K562 (cell line): Measurements from ENCODE around the gene BCAR3. TPM values are rescaled to one million over a fixed set of nuclear protein-coding genes. Genes with fewer than 3 reads are reported as not detected.

ENCODE experiments used
- ATAC-seq: fragments of 200-7000 bp; cut with Tn5 transposase; 3 replicates; pipeline ENCODE4 v1.9.1; 2020; ENCODE audit warnings: moderate library complexity
- BruUV-seq: library from RNA; stranded (reverse); fragments of 400-500 nt; replicated peaks from 2 replicates; lab custom pipeline; 2021; lab: Mats Ljungman, UMichigan
- CTCF ChIA-PET: fragments of 300-600 bp; formaldehyde crosslinking; extraction: SDS; loops from one replicate; lab custom pipeline; 2021; ENCODE audit warnings: low intra/inter-chr PET ratio; lab: Yijun Ruan, JAX
- POLR2A ChIA-PET: fragments of 300-600, 350-650 bp; sonication (Branson Sonifier 250); formaldehyde crosslinking; extraction: SDS; loops from one replicate; lab custom pipeline; 2021; ENCODE audit warnings: antibody characterized with exemption, inconsistent platforms; lab: Yijun Ruan, JAX
- DNase-seq, 4 experiments: peaks; one replicate each; pipeline versions ENCODE4 v3.0.0 to v3.0.0-alpha.2; 2011 to 2018; ENCODE audit warnings: low spot score in 3 of 4, mixed read lengths in 3 of 4; ENCODE audit errors: extremely low read depth in 1 of 4
- FAIRE-seq: peaks from 2 replicates; lab custom pipeline; 2011; peaks lifted over from hg19 to GRCh38; lab: Jason Lieb, UNC
- H2AFZ ChIP-seq: 2 replicates; pipeline ENCODE4 v1.6.0; 2011; ENCODE audit warnings: low read depth, low read length, control low read depth, inconsistent platforms
- H3K27ac ChIP-seq: fragments of 200-600 bp; 3 replicates; pipeline ENCODE4 v1.8.0; 2011; ENCODE audit warnings: low read depth, mild to moderate bottlenecking, control low read depth, inconsistent platforms, low read length, moderate library complexity, mixed read lengths; ENCODE audit errors: extremely low read depth
- H3K27me3 ChIP-seq, 2 experiments: fragments of 300-600 bp in 1 of 2; 2 replicates in 1 of 2; 3 replicates in 1 of 2; pipeline versions ENCODE4 v1.6.0 to v1.8.0; 2011; ENCODE audit warnings: inconsistent platforms in 2 of 2, low read length in 2 of 2, mild to moderate bottlenecking in 1 of 2, mixed read lengths in 1 of 2, moderate library complexity in 1 of 2; ENCODE audit not compliant: control insufficient read depth in 2 of 2, insufficient read depth in 2 of 2
- H3K36me3 ChIP-seq: fragments of 300-600 bp; 3 replicates; pipeline ENCODE4 v1.8.0; 2011; ENCODE audit warnings: mild to moderate bottlenecking, low read length, inconsistent platforms; ENCODE audit not compliant: control insufficient read depth, insufficient read depth
- H3K4me1 ChIP-seq, 2 experiments: fragments of 200-600 bp in 1 of 2; replicated peaks in 1 of 2; 2 replicates in 1 of 2; 3 replicates in 1 of 2; pipeline versions ENCODE4 v1.5.1 to v1.8.0; 2011; ENCODE audit warnings: inconsistent platforms in 2 of 2, low read length in 2 of 2, mild to moderate bottlenecking in 1 of 2, mixed read lengths in 1 of 2, moderate library complexity in 1 of 2; ENCODE audit not compliant: control insufficient read depth in 2 of 2, insufficient read depth in 2 of 2
- H3K4me2 ChIP-seq: 2 replicates; pipeline ENCODE4 v1.6.1; 2011; ENCODE audit warnings: low read length, control low read depth, inconsistent platforms, mixed read lengths; ENCODE audit not compliant: insufficient read depth
- H3K4me3 ChIP-seq: fragments of 200-600 bp; sonication (generic), shearing (Covaris generic); 2 replicates; pipeline ENCODE4 v1.5.1; 2016; ENCODE audit warnings: control low read depth, inconsistent platforms
- H3K79me2 ChIP-seq: fragments of 200-600 bp; 3 replicates; pipeline ENCODE4 v1.8.0; 2011; ENCODE audit warnings: low read length, inconsistent platforms; ENCODE audit not compliant: control insufficient read depth, insufficient read depth
- H3K9ac ChIP-seq, 2 experiments: 2 replicates each; pipeline versions ENCODE4 v1.6.0 to v1.6.1; 2011; ENCODE audit warnings: low read depth in 2 of 2, low read length in 2 of 2, control low read depth in 1 of 2, inconsistent platforms in 1 of 2, mild to moderate bottlenecking in 1 of 2, mixed read lengths in 1 of 2; ENCODE audit not compliant: insufficient read depth in 1 of 2
- H3K9me1 ChIP-seq: one replicate; pipeline ENCODE4 v1.6.0; 2011; ENCODE audit warnings: inconsistent platforms, mild to moderate bottlenecking, low read length, moderate library complexity; ENCODE audit not compliant: control insufficient read depth, insufficient read depth
- H3K9me3 ChIP-seq: replicated peaks from 2 replicates; pipeline ENCODE4 v1.5.1; 2011; ENCODE audit warnings: low read depth, low read length, inconsistent platforms; ENCODE audit not compliant: control insufficient read depth, insufficient read depth
- H4K20me1 ChIP-seq: replicated peaks from 2 replicates; pipeline ENCODE4 v1.6.1; 2011; ENCODE audit warnings: low read length, inconsistent platforms, mixed read lengths; ENCODE audit not compliant: control insufficient read depth, insufficient read depth
- ETV1 ChIP-seq: fragments of 450-650 bp; conservative IDR thresholded peaks from 2 replicates; pipeline ENCODE4 v1.6.1; 2016; ENCODE audit warnings: missing genetic modification characterization, control low read depth, low read depth, missing compliant biosample characterization
- EWSR1 ChIP-seq: fragments of 450-650 bp; IDR thresholded peaks from 2 replicates; pipeline ENCODE4 v1.6.1; 2018; ENCODE audit warnings: borderline replicate concordance, mild to moderate bottlenecking, low read depth, moderate library complexity; ENCODE audit not compliant: partially characterized antibody
- HMG20A ChIP-seq: fragments of 450-650 bp; formaldehyde crosslinking; conservative IDR thresholded peaks from 2 replicates; pipeline ENCODE4 v1.4.0; 2020; ENCODE audit warnings: mild to moderate bottlenecking, mixed read lengths
- TEAD2 ChIP-seq: fragments of 450-650 bp; IDR thresholded peaks from 2 replicates; pipeline ENCODE4 v1.6.1; 2016; ENCODE audit warnings: missing genetic modification characterization, control low read depth, missing compliant biosample characterization
- WGBS: fragments of 100-300 bp; shearing (Covaris generic); methylation state at CpG from one replicate; pipeline ENCODE4 v1.1.6; 2016; ENCODE audit warnings: low coverage, mixed read lengths; ENCODE audit not compliant: insufficient coverage; ENCODE audit errors: missing lambda C conversion rate; 5-methylcytosine and 5-hydroxymethylcytosine counted together
- in situ Hi-C: fragments of 300-500 bp; cut with MboI; formaldehyde crosslinking; loops from 4 replicates; pipeline ENCODE4 v1.15.0; 2018; ENCODE audit warnings: inconsistent platforms, mixed read lengths
- intact Hi-C: fragments of 100-400 bp; cut with micrococcal nuclease; formaldehyde crosslinking; loops from 2 replicates; pipeline ENCODE4 v1.14.2; 2022
- polyA plus RNA-seq, 8 experiments: library from polyadenylated mRNA; depleted of rRNA in 4 of 8; stranded (reverse) in 5 of 8; unstranded in 3 of 8; fragments of >200 nt; fragmentation: Nextera tagmentation in 2 of 8; fragmentation: Illumina TruSeq in 1 of 8; extraction: Ambion mirVana in 2 of 8; extraction: Trizol in 1 of 8; gene quantifications; 2 replicates each; pipeline versions ENCODE4 v1.2.1 to v1.2.3, GENCODE V29; 2011 to 2014; ENCODE audit warnings: inconsistent platforms in 1 of 8, missing spikeins in 1 of 8
- total RNA-seq, 7 experiments: library from RNA; depleted of rRNA in 6 of 7; stranded (reverse); fragments of >200 nt in 6 of 7; fragmentation: Illumina TruSeq in 2 of 7; extraction: Trizol in 2 of 7; gene quantifications; 2 replicates each; pipeline versions ENCODE4 v1.2.1 to v1.2.3, GENCODE V29; 2011 to 2021; ENCODE audit warnings: low replicate concordance in 1 of 7
- TF ChIP-seq, protein P1 (sequence below): fragments of 250-450 bp; sonication (Bioruptor Pico); IDR thresholded peaks from 2 replicates; pipeline ENCODE4 v1.4.0; 2020

The BCAR3 gene
- total and polyA plus RNA-seq, 9 of the 15 experiments (the other 6 are each of a cell fraction or from before 2014, with no cell fraction given), result 1.8 to 6.3 (median 3.8) TPM

DNA sequence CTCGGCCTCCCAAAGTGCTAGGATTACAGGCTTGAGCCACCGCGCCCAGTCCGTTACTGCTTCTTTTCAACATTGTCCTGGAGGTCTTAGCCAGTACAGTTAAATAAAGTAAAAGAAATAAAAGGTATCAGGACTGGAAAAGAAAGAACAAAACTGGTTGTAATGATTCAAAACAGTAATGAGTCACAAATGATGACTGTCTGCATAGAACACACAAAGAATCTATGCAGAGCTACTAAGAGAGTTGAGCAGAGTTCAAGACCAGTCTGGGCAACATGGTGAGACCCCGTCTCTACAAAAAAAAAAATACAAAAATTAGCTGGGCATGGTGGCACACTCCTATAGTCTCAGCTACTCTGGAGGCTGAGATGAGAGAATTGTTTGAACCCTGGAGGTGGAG is 23.4 kb downstream of the BCAR3 start:
- TF ChIP-seq HMG20A (CRISPR knock-in tag), result no peak
- no peak for TF ChIP-seq EWSR1
- TF ChIP-seq, protein P1, sequence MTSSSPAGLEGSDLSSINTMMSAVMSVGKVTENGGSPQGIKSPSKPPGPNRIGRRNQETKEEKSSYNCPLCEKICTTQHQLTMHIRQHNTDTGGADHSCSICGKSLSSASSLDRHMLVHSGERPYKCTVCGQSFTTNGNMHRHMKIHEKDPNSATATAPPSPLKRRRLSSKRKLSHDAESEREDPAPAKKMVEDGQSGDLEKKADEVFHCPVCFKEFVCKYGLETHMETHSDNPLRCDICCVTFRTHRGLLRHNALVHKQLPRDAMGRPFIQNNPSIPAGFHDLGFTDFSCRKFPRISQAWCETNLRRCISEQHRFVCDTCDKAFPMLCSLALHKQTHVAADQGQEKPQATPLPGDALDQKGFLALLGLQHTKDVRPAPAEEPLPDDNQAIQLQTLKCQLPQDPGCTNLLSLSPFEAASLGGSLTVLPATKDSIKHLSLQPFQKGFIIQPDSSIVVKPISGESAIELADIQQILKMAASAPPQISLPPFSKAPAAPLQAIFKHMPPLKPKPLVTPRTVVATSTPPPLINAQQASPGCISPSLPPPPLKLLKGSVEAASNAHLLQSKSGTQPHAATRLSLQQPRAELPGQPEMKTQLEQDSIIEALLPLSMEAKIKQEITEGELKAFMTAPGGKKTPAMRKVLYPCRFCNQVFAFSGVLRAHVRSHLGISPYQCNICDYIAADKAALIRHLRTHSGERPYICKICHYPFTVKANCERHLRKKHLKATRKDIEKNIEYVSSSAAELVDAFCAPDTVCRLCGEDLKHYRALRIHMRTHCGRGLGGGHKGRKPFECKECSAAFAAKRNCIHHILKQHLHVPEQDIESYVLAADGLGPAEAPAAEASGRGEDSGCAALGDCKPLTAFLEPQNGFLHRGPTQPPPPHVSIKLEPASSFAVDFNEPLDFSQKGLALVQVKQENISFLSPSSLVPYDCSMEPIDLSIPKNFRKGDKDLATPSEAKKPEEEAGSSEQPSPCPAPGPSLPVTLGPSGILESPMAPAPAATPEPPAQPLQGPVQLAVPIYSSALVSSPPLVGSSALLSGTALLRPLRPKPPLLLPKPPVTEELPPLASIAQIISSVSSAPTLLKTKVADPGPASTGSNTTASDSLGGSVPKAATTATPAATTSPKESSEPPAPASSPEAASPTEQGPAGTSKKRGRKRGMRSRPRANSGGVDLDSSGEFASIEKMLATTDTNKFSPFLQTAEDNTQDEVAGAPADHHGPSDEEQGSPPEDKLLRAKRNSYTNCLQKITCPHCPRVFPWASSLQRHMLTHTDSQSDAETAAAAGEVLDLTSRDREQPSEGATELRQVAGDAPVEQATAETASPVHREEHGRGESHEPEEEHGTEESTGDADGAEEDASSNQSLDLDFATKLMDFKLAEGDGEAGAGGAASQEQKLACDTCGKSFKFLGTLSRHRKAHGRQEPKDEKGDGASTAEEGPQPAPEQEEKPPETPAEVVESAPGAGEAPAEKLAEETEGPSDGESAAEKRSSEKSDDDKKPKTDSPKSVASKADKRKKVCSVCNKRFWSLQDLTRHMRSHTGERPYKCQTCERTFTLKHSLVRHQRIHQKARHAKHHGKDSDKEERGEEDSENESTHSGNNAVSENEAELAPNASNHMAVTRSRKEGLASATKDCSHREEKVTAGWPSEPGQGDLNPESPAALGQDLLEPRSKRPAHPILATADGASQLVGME, result no peak
- no peak for TF ChIP-seq ETV1 (tag)
- no peak for TF ChIP-seq TEAD2 (tag)
- no peak for FAIRE-seq

More for the DNA sequence above, 23.4 kb downstream of the BCAR3 start:
- Histone ChIP-seq H3K4me3 (no peak overlapping the region), H4K20me1 (no peaks in the 10 kb centered on the region), H3K36me3 (no peaks in the 10 kb centered on the region), H3K4me1 (peaks cover 5 to 19% of the 10 kb centered on the region in 2 experiments; a peak in 3 of 5 replicates), H3K79me2 (no peaks in the 10 kb centered on the region), H2AFZ (no peak overlapping the region), H3K9ac (no peak overlapping the region), H3K9me1 (no peaks in the 10 kb centered on the region), H3K4me2 (no peak overlapping the region), H3K27me3 (peaks cover 8 to 13% of the 10 kb centered on the region in 2 experiments; a peak in 3 of 5 replicates), H3K27ac (no peak overlapping the region), H3K9me3 (no peaks in the 10 kb centered on the region)
- no TSS peak for BruUV-seq
- ATAC-seq, result no peak
- DNase-seq, result no peak
- ChIA-PET CTCF (no interaction called here), POLR2A (interaction anchor here (0.7 kb wide), 1 partner anchor 221 kb away, joined by 3 read pairs; no protein-coding TSS in a partner anchor)
- in situ Hi-C loops, result no loop called here
- WGBS, result 75% methylated on average over 5 of the region's 5 CpGs
- intact Hi-C loops, result no loop called here
